HG02943 (cell line): ENCODE measurements around the gene DPP6.

ENCODE experiments used
- ATAC-seq: cut with Tn5 transposase; IDR thresholded peaks from one replicate; pipeline ENCODE4 v1.9.1; 2021; ENCODE audit warnings: mild to moderate bottlenecking, low read depth, moderate library complexity; ENCODE audit not compliant: unreplicated experiment

Gene DPP6

GRCh38 chr7:154438571-154439367 lies 386.6 kb downstream of the DPP6 start:
- no peak for ATAC-seq

GRCh38 chr7:154440058-154440457 lies 387.9 kb downstream of the DPP6 start:
- ATAC-seq, result no peak

GRCh38 chr7:154440651-154441050 lies 388.5 kb downstream of the DPP6 start:
- ATAC-seq, result no peak

- no peak for ATAC-seq
Observed at GRCh38 chr7:154441811-154442210, 389.6 kb downstream of the DPP6 start.

- ATAC-seq, result no peak
Observed at GRCh38 chr7:154442939-154443338, 390.7 kb downstream of the DPP6 start.

- ATAC-seq, result no peak
Observed at GRCh38 chr7:154450451-154450850, 398.3 kb downstream of the DPP6 start.

- ATAC-seq, result no peak
Observed at GRCh38 chr7:154451480-154452457, 399.6 kb downstream of the DPP6 start.

- no peak for ATAC-seq
Observed at GRCh38 chr7:154463794-154464193, 411.6 kb downstream of the DPP6 start.

- no peak for ATAC-seq
Observed at GRCh38 chr7:154469652-154470051, 417.5 kb downstream of the DPP6 start.

- no peak for ATAC-seq
Observed at GRCh38 chr7:154472343-154472742, 420.1 kb downstream of the DPP6 start.

GRCh38 chr7:154473360-154473759 lies 421.2 kb downstream of the DPP6 start:
- ATAC-seq, result no peak

- no peak for ATAC-seq
Observed at GRCh38 chr7:154474903-154475520, 422.8 kb downstream of the DPP6 start.

GRCh38 chr7:154475864-154476263 lies 423.7 kb downstream of the DPP6 start:
- no peak for ATAC-seq

GRCh38 chr7:154480817-154481216 lies 428.6 kb downstream of the DPP6 start:
- ATAC-seq, result no peak

- no peak for ATAC-seq
Observed at GRCh38 chr7:154482863-154483262, 430.7 kb downstream of the DPP6 start.

GRCh38 chr7:154484406-154484805 lies 432.2 kb downstream of the DPP6 start:
- ATAC-seq, result no peak

GRCh38 chr7:154484943-154485342 lies 432.7 kb downstream of the DPP6 start:
- no peak for ATAC-seq

- no peak for ATAC-seq
Observed at GRCh38 chr7:154489897-154490296, 437.7 kb downstream of the DPP6 start.

- ATAC-seq, result no peak
Observed at GRCh38 chr7:154493594-154493993, 441.4 kb downstream of the DPP6 start.

- ATAC-seq, result no peak
Observed at GRCh38 chr7:154497751-154498150, 445.6 kb downstream of the DPP6 start.

- no peak for ATAC-seq
Observed at GRCh38 chr7:154503962-154504550, 451.9 kb downstream of the DPP6 start.
